MCF 10A (cell line): ENCODE measurements around the gene TCP11. TPM values are rescaled to one million over a fixed set of nuclear protein-coding genes. Genes with fewer than 3 reads are reported as not detected.

ENCODE experiments used
- BruUV-seq: library from RNA; stranded (reverse); fragments of 400-500 nt; replicated peaks from 2 replicates; lab custom pipeline; 2021; lab: Mats Ljungman, UMichigan
- CTCF ChIA-PET: fragments of 300-600 bp; sonication (Branson Sonifier 250); formaldehyde crosslinking; extraction: SDS; loops from one replicate; lab custom pipeline; 2021; ENCODE audit warnings: antibody characterized with exemption, inconsistent platforms; lab: Yijun Ruan, JAX
- POLR2A ChIA-PET: fragments of 300-600, 350-650 bp; sonication (Branson Sonifier 250); formaldehyde crosslinking; extraction: SDS; loops from one replicate; lab custom pipeline; 2020; ENCODE audit warnings: antibody characterized with exemption, inconsistent platforms; lab: Yijun Ruan, JAX
- DNase-seq: peaks from one replicate; pipeline ENCODE4 v3.0.0-alpha.2; 2018; ENCODE audit not compliant: unreplicated experiment
- H3K27ac Mint-ChIP-seq: one replicate; pipeline ENCODE4 v1.8.0; 2022; ENCODE audit warnings: mild to moderate bottlenecking, low read depth, mixed read lengths; ENCODE audit not compliant: unreplicated experiment
- H3K27me3 Mint-ChIP-seq: one replicate; pipeline ENCODE4 v1.8.0; 2022; ENCODE audit warnings: mixed read lengths; ENCODE audit not compliant: insufficient read depth, unreplicated experiment
- H3K36me3 Mint-ChIP-seq: one replicate; pipeline ENCODE4 v1.8.0; 2022; ENCODE audit warnings: mild to moderate bottlenecking, moderate library complexity, mixed read lengths; ENCODE audit not compliant: insufficient read depth, unreplicated experiment
- H3K4me1 Mint-ChIP-seq: one replicate; pipeline ENCODE4 v1.8.0; 2022; ENCODE audit warnings: mixed read lengths; ENCODE audit not compliant: insufficient read depth, unreplicated experiment
- H3K4me3 Mint-ChIP-seq: one replicate; pipeline ENCODE4 v1.8.0; 2022; ENCODE audit warnings: mild to moderate bottlenecking, moderate library complexity, mixed read lengths; ENCODE audit not compliant: unreplicated experiment
- H3K9me3 Mint-ChIP-seq: one replicate; pipeline ENCODE4 v1.8.0; 2022; ENCODE audit warnings: mixed read lengths; ENCODE audit not compliant: unreplicated experiment
- intact Hi-C: fragments of 100-400 bp; cut with micrococcal nuclease; formaldehyde crosslinking; loops from 2 replicates; pipeline ENCODE4 v1.14.1; 2022
- total RNA-seq: library from RNA; stranded (reverse); gene quantifications from 2 replicates; pipeline ENCODE4 v1.2.3, GENCODE V29; 2022
- TF ChIP-seq, protein P1 (sequence below): fragments of 200-600 bp; IDR thresholded peaks from one replicate; pipeline ENCODE4 v1.8.0; 2022; ENCODE audit warnings: antibody characterized with exemption, mild to moderate bottlenecking; ENCODE audit not compliant: unreplicated experiment

Gene TCP11
- total RNA-seq, 1 experiment from 2014 or later, result not detected

GRCh38 chr6:35165630-35166071 is 24.5 kb upstream of the TCP11 start:
- peaks cover 8% of the 10 kb centered on the region for H3K4me1 Mint-ChIP-seq
- intact Hi-C loops, result no loop called here
- TF ChIP-seq, protein P1, sequence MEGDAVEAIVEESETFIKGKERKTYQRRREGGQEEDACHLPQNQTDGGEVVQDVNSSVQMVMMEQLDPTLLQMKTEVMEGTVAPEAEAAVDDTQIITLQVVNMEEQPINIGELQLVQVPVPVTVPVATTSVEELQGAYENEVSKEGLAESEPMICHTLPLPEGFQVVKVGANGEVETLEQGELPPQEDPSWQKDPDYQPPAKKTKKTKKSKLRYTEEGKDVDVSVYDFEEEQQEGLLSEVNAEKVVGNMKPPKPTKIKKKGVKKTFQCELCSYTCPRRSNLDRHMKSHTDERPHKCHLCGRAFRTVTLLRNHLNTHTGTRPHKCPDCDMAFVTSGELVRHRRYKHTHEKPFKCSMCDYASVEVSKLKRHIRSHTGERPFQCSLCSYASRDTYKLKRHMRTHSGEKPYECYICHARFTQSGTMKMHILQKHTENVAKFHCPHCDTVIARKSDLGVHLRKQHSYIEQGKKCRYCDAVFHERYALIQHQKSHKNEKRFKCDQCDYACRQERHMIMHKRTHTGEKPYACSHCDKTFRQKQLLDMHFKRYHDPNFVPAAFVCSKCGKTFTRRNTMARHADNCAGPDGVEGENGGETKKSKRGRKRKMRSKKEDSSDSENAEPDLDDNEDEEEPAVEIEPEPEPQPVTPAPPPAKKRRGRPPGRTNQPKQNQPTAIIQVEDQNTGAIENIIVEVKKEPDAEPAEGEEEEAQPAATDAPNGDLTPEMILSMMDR, result no peak
- DNase-seq, result peak; percentile 34
- no TSS peak for BruUV-seq
- H3K4me3 Mint-ChIP-seq, result no peak overlapping the region
- no peaks in the 10 kb centered on the region for H3K36me3 Mint-ChIP-seq
- ChIA-PET CTCF (interaction anchor here (0.8 kb wide), 1 partner anchor 75 kb away, joined by 6 read pairs; no protein-coding TSS in a partner anchor), POLR2A (interaction anchor here (0.7 to 1.0 kb wide), 2 partner anchors 10 to 42 kb away, joined by 3 to 6 read pairs; no protein-coding TSS in a partner anchor)
- H3K9me3 Mint-ChIP-seq, result peaks cover 8% of the 10 kb centered on the region
- H3K27ac Mint-ChIP-seq, result peak overlapping the region; percentile 80
- H3K27me3 Mint-ChIP-seq, result no peaks in the 10 kb centered on the region

DNA sequence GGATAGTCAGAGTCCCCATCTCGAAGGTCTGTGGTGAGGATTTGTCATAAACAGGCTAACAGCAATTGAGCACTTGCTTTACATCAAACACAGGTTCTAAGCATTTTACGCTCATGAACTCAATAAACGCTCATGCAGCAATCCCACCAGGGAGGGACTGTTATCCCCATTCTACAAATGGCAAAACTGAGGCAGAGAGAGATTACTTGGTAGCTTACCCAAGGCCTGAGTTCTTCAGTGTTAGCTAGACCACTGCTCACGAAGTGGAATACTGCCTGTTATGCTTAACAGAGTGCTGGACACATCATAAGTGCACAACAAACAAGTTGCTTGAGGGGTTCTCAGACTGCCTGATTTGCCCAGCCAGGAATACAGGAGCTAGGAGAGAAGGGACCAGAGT is 23.7 kb upstream of the TCP11 start:
- H3K4me3 Mint-ChIP-seq, result no peak overlapping the region
- no peaks in the 10 kb centered on the region for H3K27me3 Mint-ChIP-seq
- intact Hi-C loops, result no loop called here
- CTCF ChIA-PET, result interaction anchor here (0.8 kb wide), 1 partner anchor 76 kb away, joined by 6 read pairs; no protein-coding TSS in a partner anchor
- POLR2A ChIA-PET, result interaction anchor here (1.0 kb wide), 1 partner anchor 9 kb away, joined by 6 read pairs; no protein-coding TSS in a partner anchor
- peaks cover 7% of the 10 kb centered on the region for H3K9me3 Mint-ChIP-seq
- BruUV-seq, result no TSS peak
- no peaks in the 10 kb centered on the region for H3K36me3 Mint-ChIP-seq
- TF ChIP-seq, protein P1, result no peak
- DNase-seq, result no peak
- H3K4me1 Mint-ChIP-seq, result peaks cover 8% of the 10 kb centered on the region
- H3K27ac Mint-ChIP-seq, result peak overlapping the region; percentile 80

DNA sequence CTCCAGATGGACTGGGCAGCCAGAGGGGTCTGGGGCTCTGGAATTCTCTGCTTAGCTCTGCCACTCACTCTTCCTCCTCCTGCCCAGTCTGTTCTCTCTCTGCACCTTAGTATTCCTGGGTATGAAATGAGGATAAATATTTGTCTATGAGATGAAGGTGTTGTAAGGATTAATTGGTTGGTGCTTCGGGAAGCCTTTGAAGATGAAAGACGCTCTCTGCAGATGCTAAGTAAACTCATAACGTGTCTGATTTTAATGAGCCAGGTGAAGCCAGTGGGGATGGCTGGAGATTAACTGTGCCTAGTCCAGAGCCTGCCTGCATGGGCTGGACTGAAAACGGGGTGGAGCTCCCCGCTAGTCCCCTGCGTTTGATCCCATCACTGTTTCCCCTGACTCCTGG is 23.1 kb upstream of the TCP11 start:
- no TSS peak for BruUV-seq
- no peak overlapping the region for H3K27ac Mint-ChIP-seq
- TF ChIP-seq, protein P1, result no peak

DNA sequence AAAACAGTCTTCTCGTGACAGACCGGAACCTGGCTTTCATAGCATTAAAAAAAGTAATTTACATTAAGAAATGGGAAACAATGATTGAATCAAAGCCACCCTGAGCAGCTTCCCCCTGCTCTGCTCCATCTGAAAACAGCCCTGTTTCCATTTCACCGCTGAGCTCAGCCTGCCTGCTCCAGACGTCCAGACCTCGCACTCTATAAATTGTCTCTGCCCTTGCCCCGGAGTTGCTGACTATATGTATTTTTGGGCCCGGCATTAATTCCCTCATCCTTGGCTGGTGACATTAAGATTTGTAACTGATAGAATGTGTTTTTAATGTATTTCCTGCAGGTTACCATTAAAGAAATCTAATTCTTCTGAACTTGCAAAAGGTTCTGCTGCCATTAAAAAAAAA is 22.7 kb upstream of the TCP11 start:
- no peak overlapping the region for H3K4me3 Mint-ChIP-seq
- H3K36me3 Mint-ChIP-seq, result no peaks in the 10 kb centered on the region
- intact Hi-C loops, result no loop called here
- no peak overlapping the region for H3K27ac Mint-ChIP-seq
- no peak for DNase-seq
- ChIA-PET POLR2A (no interaction called here), CTCF (no interaction called here)
- BruUV-seq, result no TSS peak
- H3K4me1 Mint-ChIP-seq, result peaks cover 8% of the 10 kb centered on the region
- no peaks in the 10 kb centered on the region for H3K9me3 Mint-ChIP-seq
- no peaks in the 10 kb centered on the region for H3K27me3 Mint-ChIP-seq
- TF ChIP-seq, protein P1, result no peak

More for the DNA sequence above, 23.1 kb upstream of the TCP11 start:
- peaks cover 1% of the 10 kb centered on the region for H3K9me3 Mint-ChIP-seq
- H3K4me3 Mint-ChIP-seq, result no peak overlapping the region
- H3K4me1 Mint-ChIP-seq, result peaks cover 8% of the 10 kb centered on the region
- no peak for DNase-seq
- POLR2A ChIA-PET, result no interaction called here
- intact Hi-C loops, result no loop called here
- CTCF ChIA-PET, result no interaction called here
- no peaks in the 10 kb centered on the region for H3K27me3 Mint-ChIP-seq
- no peaks in the 10 kb centered on the region for H3K36me3 Mint-ChIP-seq
